Heart left ventricle (tissue), 16 donors: ENCODE results near the gene ARHGAP26. TPM values are rescaled to one million over a fixed set of nuclear protein-coding genes. Genes with fewer than 3 reads are reported as not detected.
"Not testable (repeated sequence)": the region's sequence is repeated elsewhere in the genome, so short reads cannot be mapped to it uniquely, and the experiment has no call there.

Experiments used
- ATAC-seq, 4 donors: fragments of 200-7000 bp; cut with Tn5 transposase; one replicate each; pipeline ENCODE4 v1.9.1; 2020 to 2022; ENCODE audit warnings: moderate library complexity in 4 of 4, mild to moderate bottlenecking in 3 of 4, moderate number of reproducible peaks in 1 of 4
- DNase-seq, 5 donors: peaks; one replicate each; pipeline ENCODE4 v3.0.0-alpha.2; 2020
- H3K27ac ChIP-seq, 12 donors: fragments of 200-600 bp; sonication (generic) in 4 of 12; one replicate each; pipeline versions ENCODE4 v1.5.0 to v1.8.0; 2016 to 2022; ENCODE audit warnings: mild to moderate bottlenecking in 2 of 12
- H3K27me3 ChIP-seq, 9 donors: fragments of 200-600 bp; sonication (generic) in 2 of 9; one replicate each; pipeline versions ENCODE4 v1.5.1 to v1.8.0; 2016 to 2022; ENCODE audit warnings: mild to moderate bottlenecking in 3 of 9
- H3K36me3 ChIP-seq, 9 donors: fragments of 200-600 bp; sonication (generic) in 2 of 9; one replicate each; pipeline versions ENCODE4 v1.5.0 to v1.8.0; 2018 to 2022; ENCODE audit warnings: mild to moderate bottlenecking in 2 of 9
- H3K4me1 ChIP-seq, 12 donors: fragments of 200-600 bp; sonication (generic) in 4 of 12; one replicate each; pipeline versions ENCODE4 v1.5.0 to v1.8.0; 2016 to 2022; ENCODE audit warnings: mild to moderate bottlenecking in 3 of 12
- H3K4me3 ChIP-seq, 12 donors: fragments of 200-600 bp; sonication (generic) in 4 of 12; one replicate each; pipeline versions ENCODE4 v1.5.0 to v1.8.0; 2017 to 2022; ENCODE audit warnings: mild to moderate bottlenecking in 9 of 12, moderate library complexity in 4 of 12
- H3K9me3 ChIP-seq, 12 donors: fragments of 200-600 bp; sonication (generic) in 4 of 12; one replicate each; pipeline versions ENCODE4 v1.5.0 to v1.8.0; 2016 to 2022; ENCODE audit warnings: mild to moderate bottlenecking in 1 of 12
- POLR2A ChIP-seq, 2 donors: fragments of 450-650 bp; IDR thresholded peaks; one replicate each; pipeline ENCODE4 v1.6.1; 2017; ENCODE audit warnings: antibody characterized with exemption in 2 of 2, mild to moderate bottlenecking in 2 of 2, moderate library complexity in 2 of 2
- WGBS, 4 donors: extraction: QIAGEN DNeasy Blood & Tissue Kit in 2 of 4; methylation state at CpG; one replicate each; pipeline versions ENCODE4 v1.1.5 to v1.1.7; 2013 to 2018; 5-methylcytosine and 5-hydroxymethylcytosine counted together
- intact Hi-C, 10 donors: fragments of 100-400 bp; cut with DNase I; formaldehyde crosslinking; loops; one replicate each; pipeline versions ENCODE4 v1.11.1 to v1.14.2; 2022
- polyA plus RNA-seq, 2 donors: library from polyadenylated mRNA; stranded (reverse); fragments of 200-250 nt; gene quantifications; one replicate each; pipeline ENCODE4 v1.2.3, GENCODE V29; 2013
- total RNA-seq, 9 donors: library from RNA; depleted of rRNA in 2 of 9; stranded (reverse); fragments of >200 nt in 2 of 9; fragmentation: NEBNext Ultra II Directional in 3 of 9; extraction: Animal tissue kit (Norgen Biotek cat#: 25700) in 3 of 9; gene quantifications; one replicate each; pipeline versions ENCODE4 v1.1.0 to v1.2.4, GENCODE V29; 2016 to 2023
- TF ChIP-seq, protein P1 (sequence below), 12 donors: fragments of 200-600 bp; sonication (generic) in 4 of 12; IDR thresholded peaks; one replicate each; pipeline versions ENCODE4 v1.5.0 to v1.8.0; 2018 to 2022; ENCODE audit warnings: antibody characterized with exemption in 12 of 12, mild to moderate bottlenecking in 5 of 12
- donor health status: ischemic (EF 13 %, LVEDD 7.1; RV severe dilation, severe dysfunction).
- donor health status: healthy with polysubstance abuse.
- donor health status: DM: no; HTN: yes; CAD: no.
- donor health status: DM: no; HTN: no; CAD: no.
- donor health status: ischemic (EF 25% LVEDD 6.9; RV normal size, moderate dysfunction).
- donor health status: ischemic (EF 25% LVEDD 5.7; RV mildly dilated, moderate dysfunction).
- donor health status: healthy.
- donor health status: DM: yes; HTN: yes; CAD: no.
- donor health status: ischemic (EF 35%, LVEDD 5.7; RV mildly dilated, moderate dysfunction).
- donor health status: nonischemic (EF 11% LVEDD 7.7; RV severe dilation, severe dysfunction).
- donor health status: DM: yes; HTN: yes; CAD: no.
- donor health status: PGD.
- donor health status: ischemic (EF 29% LVEDD 5.4; RV normal size, mild dysfunction).
- donor health status: nonischemic (EF 23%, LVEDD 6.1; RV moderate dilation, normal function).

ARHGAP26 gene
- total and polyA plus RNA-seq, 11 donors = 11.9 to 52.1 (median 33.7) TPM

DNA sequence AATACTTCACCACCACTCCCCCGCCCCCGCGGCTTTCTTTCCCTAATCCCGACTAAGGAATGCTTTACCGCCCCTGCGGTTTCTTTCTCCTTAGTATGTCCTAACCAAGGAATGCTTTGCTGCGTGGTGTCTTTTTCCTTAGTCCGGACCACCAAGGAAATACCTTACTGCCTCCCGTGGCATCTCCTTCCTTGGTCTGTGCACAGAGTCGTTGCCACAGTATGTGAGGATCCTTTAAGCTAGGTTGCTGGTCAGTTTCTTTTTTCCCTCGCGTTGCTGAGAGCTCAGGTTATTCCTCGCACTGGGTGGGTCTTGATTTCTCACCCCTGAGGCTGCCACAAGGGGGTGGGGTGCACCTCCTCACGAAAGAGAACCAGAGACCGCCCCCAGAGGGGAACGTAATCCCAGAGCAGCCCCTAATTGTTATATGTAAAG is 323.9 kb downstream of the ARHGAP26 start:
- ATAC-seq (peak in 1 of 4 donors; percentile 24), DNase-seq (peak in 1 of 5 donors; percentile 38)
- peak overlapping the region in 1 of 12 donors; percentile 14 for H3K27ac ChIP-seq
- 62 to 77% (median 72%) methylated on average over 16 of the region's 16 CpGs for WGBS, 4 donors
- peaks cover 0 to 10% (median 0%) of the 10 kb centered on the region in 9 donors for H3K36me3 ChIP-seq
- intact Hi-C loops = no loop called here
- no peaks in the 10 kb centered on the region for H3K4me1 ChIP-seq
- H3K27me3 ChIP-seq = no peaks in the 10 kb centered on the region
- peak overlapping the region in 4 of 12 donors; percentile 13 to 39 (median 30) for H3K4me3 ChIP-seq
- H3K9me3 ChIP-seq = no peaks in the 10 kb centered on the region
- TF ChIP-seq, protein P1, sequence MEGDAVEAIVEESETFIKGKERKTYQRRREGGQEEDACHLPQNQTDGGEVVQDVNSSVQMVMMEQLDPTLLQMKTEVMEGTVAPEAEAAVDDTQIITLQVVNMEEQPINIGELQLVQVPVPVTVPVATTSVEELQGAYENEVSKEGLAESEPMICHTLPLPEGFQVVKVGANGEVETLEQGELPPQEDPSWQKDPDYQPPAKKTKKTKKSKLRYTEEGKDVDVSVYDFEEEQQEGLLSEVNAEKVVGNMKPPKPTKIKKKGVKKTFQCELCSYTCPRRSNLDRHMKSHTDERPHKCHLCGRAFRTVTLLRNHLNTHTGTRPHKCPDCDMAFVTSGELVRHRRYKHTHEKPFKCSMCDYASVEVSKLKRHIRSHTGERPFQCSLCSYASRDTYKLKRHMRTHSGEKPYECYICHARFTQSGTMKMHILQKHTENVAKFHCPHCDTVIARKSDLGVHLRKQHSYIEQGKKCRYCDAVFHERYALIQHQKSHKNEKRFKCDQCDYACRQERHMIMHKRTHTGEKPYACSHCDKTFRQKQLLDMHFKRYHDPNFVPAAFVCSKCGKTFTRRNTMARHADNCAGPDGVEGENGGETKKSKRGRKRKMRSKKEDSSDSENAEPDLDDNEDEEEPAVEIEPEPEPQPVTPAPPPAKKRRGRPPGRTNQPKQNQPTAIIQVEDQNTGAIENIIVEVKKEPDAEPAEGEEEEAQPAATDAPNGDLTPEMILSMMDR (IDR thresholded peaks at IDR 0.05) = peak in 1 of 12 donors; percentile 10
- no peak for TF ChIP-seq POLR2A (IDR thresholded peaks at IDR 0.05)

DNA sequence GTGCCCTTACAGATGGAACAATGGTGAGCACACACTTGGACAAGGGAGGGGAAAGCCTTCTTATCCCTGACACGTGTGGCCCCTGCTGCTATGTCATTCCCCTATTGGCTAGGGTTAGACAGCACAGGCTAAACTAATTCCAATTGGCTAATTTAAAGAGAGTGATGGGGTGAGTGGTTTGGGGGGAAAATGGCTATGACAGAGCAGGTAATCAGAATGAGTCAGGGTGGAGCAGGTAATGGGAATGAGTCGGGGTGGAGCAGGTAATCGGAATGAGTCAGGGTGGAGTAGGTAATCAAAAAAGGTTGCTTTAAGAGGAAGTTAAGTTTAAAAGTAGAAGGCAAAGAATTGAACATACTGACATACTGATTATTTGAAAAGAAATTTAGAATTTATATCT is 324.4 kb downstream of the ARHGAP26 start:
- ATAC-seq, intact Hi-C loops, H3K9me3 ChIP-seq: not testable (repeated sequence)

DNA sequence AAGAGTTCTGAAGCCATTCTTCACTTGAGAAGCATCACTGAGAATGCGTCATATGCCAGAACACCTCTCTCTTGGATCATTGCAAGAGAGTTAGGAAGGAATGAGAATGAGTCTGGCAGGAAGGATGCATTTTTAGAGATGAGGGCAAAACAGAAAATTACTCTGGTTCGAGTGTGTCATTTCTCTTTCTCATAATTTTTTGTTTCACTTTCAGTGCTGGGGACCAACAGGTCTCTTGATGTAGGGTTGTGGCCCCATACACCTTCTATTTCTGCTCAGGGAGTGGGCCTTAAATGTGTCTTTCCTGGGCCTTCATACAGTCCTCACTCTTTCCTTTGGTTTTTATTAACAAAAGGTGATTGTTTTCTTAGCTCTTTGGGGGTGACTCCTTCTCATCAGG is 330.9 kb downstream of the ARHGAP26 start:
- TF ChIP-seq, protein P1 (IDR thresholded peaks at IDR 0.05) = no peak
- TF ChIP-seq POLR2A (IDR thresholded peaks at IDR 0.05) = no peak
- no peaks in the 10 kb centered on the region for H3K27me3 ChIP-seq
- intact Hi-C loops = loop anchor here in 8 of 10 donors (10.0 kb wide), 3 partner anchors 176 to 724 kb away; partner anchors contain the start of gene NR3C1 (in 2 of the 8)
- peaks cover 0 to 25% (median 8%) of the 10 kb centered on the region in 12 donors for H3K4me1 ChIP-seq
- WGBS, 4 donors = 74 to 82% (median 79%) methylated on average over 2 of the region's 2 CpGs
- H3K36me3 ChIP-seq = peaks cover 0 to 4% (median 0%) of the 10 kb centered on the region in 9 donors
- H3K4me3 ChIP-seq = no peak overlapping the region
- peak overlapping the region in 3 of 12 donors; percentile 14 to 46 (median 36) for H3K27ac ChIP-seq
- DNase-seq (no peak), ATAC-seq (no peak)
- H3K9me3 ChIP-seq = no peaks in the 10 kb centered on the region

More for the DNA sequence above, 324.4 kb downstream of the ARHGAP26 start:
- H3K36me3 ChIP-seq = peaks cover 0 to 10% (median 0%) of the 10 kb centered on the region in 9 donors
- DNase-seq, H3K4me1 ChIP-seq, H3K4me3 ChIP-seq, H3K27me3 ChIP-seq, H3K27ac ChIP-seq: not testable (repeated sequence)
- 61 to 70% (median 62%) methylated on average over 3 of the region's 3 CpGs for WGBS, 4 donors

DNA sequence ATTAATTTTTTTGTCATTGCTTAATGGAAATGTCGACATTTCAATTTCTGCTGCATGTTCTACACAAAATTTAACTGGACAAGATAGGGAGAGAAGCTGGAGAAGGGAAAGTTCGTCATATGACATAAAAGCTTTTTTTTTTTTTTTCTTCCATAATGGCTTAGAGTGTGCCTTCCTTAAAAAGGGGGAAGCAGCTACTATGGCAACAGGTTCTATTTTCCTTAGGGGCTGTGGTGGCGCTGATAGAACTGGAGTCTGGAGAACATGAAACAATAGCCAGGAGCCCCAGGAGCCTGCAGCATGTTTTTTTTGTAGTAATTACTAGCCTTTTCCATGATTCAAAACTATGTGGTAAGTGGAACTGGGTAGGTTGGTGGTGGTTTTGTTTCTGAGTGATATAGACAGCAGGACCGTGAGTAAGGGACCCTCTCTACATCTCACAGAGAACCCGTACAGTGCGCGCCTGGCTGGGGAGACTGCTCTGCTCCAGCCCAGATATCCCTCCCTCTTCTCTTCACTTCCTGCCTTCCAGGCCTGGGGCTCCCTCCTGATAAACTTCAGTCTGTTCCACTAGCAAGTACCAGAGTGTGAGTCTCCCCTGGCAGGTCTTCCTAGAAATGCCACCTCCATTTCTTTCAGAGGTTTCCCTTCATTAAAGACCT is 331.7 kb downstream of the ARHGAP26 start:
- H3K27me3 ChIP-seq = no peaks in the 10 kb centered on the region
- TF ChIP-seq POLR2A (IDR thresholded peaks at IDR 0.05) = no peak
- TF ChIP-seq, protein P1 (IDR thresholded peaks at IDR 0.05) = no peak
- DNase-seq (no peak), ATAC-seq (peak; percentile 37 to 67 (median 49))
- H3K27ac ChIP-seq = peak overlapping the region in 7 of 12 donors; percentile 2 to 53 (median 36)
- peaks cover 0 to 26% (median 9%) of the 10 kb centered on the region in 12 donors for H3K4me1 ChIP-seq
- no peak overlapping the region for H3K4me3 ChIP-seq
- H3K36me3 ChIP-seq = peaks cover 0 to under 1% (median 0%) of the 10 kb centered on the region in 9 donors
- intact Hi-C loops = loop anchor here in 8 of 10 donors (10.0 kb wide), 3 partner anchors 177 to 723 kb away; partner anchors contain the start of gene NR3C1 (in 2 of the 8)
- H3K9me3 ChIP-seq = no peaks in the 10 kb centered on the region
- 72 to 80% (median 77%) methylated on average over 7 of the region's 7 CpGs for WGBS, 4 donors
